Suprapubic skin (tissue), 4 donors: ENCODE measurements around the gene ZC3H14.

Experiments
- CTCF ChIP-seq, 2 donors: fragments of 200-600 bp in 1 of 2; fragments of 450-650 bp in 1 of 2; sonication (generic) in 1 of 2; IDR thresholded peaks; one replicate each; pipeline ENCODE4 v1.5.1; 2016 to 2019; ENCODE audit warnings: antibody characterized with exemption in 2 of 2, mild to moderate bottlenecking in 1 of 2, moderate library complexity in 1 of 2
- EP300 ChIP-seq: sonication (generic); formaldehyde crosslinking; IDR thresholded peaks from one replicate; pipeline ENCODE4 v1.6.1; 2017; ENCODE audit warnings: antibody characterized with exemption
- POLR2AphosphoS5 ChIP-seq, 3 donors: sonication (generic); formaldehyde crosslinking; IDR thresholded peaks; one replicate each; pipeline ENCODE4 v1.6.1; 2017; ENCODE audit warnings: antibody characterized with exemption in 3 of 3

GRCh38 chr14:88563845-88564244 is 1.0 kb downstream of the ZC3H14 start:
- TF ChIP-seq CTCF (IDR thresholded peaks at IDR 0.05), result no peak
- TF ChIP-seq POLR2AphosphoS5 (IDR thresholded peaks at IDR 0.05), result no peak
- TF ChIP-seq EP300, result no peak
